Fibroblast of pulmonary artery (primary cell): ENCODE data around the gene SLC35F4.

Experiments
- DNase-seq: peaks from one replicate; pipeline ENCODE4 v3.0.0-alpha.2; 2010; ENCODE audit warnings: low read depth
- H3K4me3 ChIP-seq: replicated peaks from 2 replicates; pipeline ENCODE4 v1.5.1; 2011; ENCODE audit warnings: low read depth, mild to moderate bottlenecking, control low read depth, low read length, moderate library complexity
- CTCF ChIP-seq: IDR thresholded peaks from 2 replicates; pipeline ENCODE4 v1.5.1; 2011; ENCODE audit warnings: mild to moderate bottlenecking, control low read depth, low read length, inconsistent platforms; ENCODE audit errors: missing control alignments

SLC35F4 gene

GRCh38 chr14:57739516-57739915, 126.4 kb downstream of the SLC35F4 start:
- H3K4me3 ChIP-seq: no peak overlapping the region
- DNase-seq: no peak
- no peak for TF ChIP-seq CTCF

GRCh38 chr14:57737598-57737997, 128.3 kb downstream of the SLC35F4 start:
- no peak for DNase-seq
- TF ChIP-seq CTCF: no peak
- H3K4me3 ChIP-seq: no peak overlapping the region

GRCh38 chr14:57736391-57736790, 129.5 kb downstream of the SLC35F4 start:
- H3K4me3 ChIP-seq: no peak overlapping the region
- TF ChIP-seq CTCF: no peak
- DNase-seq: no peak

- no peak overlapping the region for H3K4me3 ChIP-seq
- DNase-seq: no peak
- TF ChIP-seq CTCF: no peak
Observed at GRCh38 chr14:57735276-57735675, 130.6 kb downstream of the SLC35F4 start.

DNA sequence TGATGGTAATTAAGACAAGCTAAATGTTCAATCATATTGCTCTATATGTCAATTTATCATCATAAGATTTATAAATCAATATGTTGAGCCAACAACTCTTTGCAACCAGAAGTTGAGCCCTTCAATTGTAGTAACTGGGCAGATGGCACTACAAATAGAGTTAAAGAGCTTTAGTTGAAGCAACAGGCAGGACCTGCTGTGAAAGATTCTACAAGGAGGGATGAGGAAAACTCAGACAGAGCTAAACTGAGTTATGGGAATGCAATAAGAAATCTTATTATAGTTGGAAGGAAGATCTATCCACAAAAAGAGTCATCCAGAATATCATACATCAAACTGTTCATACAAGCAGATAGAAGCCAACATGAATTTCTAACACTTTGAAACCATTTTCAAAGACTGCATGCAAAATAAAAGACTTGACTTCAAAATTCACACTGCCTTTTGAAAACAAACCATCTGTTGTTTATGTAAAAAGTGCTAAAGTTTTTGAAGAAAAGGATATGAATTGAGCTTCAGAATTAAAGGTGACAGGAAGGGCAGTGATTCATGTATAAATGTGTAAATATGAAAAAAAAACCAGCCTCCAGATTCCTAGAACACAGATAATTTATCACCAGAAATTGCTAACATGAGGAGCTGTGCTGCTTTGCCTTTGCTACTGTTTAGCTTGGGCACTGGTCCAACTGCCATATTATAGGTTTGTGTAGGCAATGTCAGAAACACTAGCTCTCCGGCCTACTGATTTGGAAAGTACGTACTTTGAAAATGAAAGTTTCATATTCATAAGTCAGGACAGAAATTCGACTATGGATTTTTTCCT, 133.2 kb downstream of the SLC35F4 start:
- H3K4me3 ChIP-seq: no peak overlapping the region
- DNase-seq: peak; percentile 72
- no peak for TF ChIP-seq CTCF

GRCh38 chr14:57729208-57730187, 136.4 kb downstream of the SLC35F4 start:
- no peak for DNase-seq
- H3K4me3 ChIP-seq: no peak overlapping the region

More at GRCh38 chr14:57729208-57730187, 136.4 kb downstream of the SLC35F4 start:
- TF ChIP-seq CTCF: no peak
